DND-41 (cell line): ENCODE data around the gene SLC25A1.

Source experiments
- CTCF ChIP-seq: IDR thresholded peaks from 2 replicates; pipeline ENCODE4 v1.5.1; 2012; ENCODE audit warnings: borderline replicate concordance, low read length, moderate library complexity, mild to moderate bottlenecking; ENCODE audit not compliant: poor library complexity, severe bottlenecking; ENCODE audit errors: extremely low read depth
- EZH2 ChIP-seq: IDR thresholded peaks from 3 replicates; pipeline ENCODE4 v1.6.1; 2012; ENCODE audit warnings: borderline replicate concordance, low read depth, mild to moderate bottlenecking, moderate library complexity, low read length, inconsistent platforms; ENCODE audit not compliant: severe bottlenecking

- TF ChIP-seq EZH2: no peak
- TF ChIP-seq CTCF: no peak
Observed at GRCh38 chr22:19176732-19177131, 1.8 kb downstream of the SLC25A1 start.
